ENCODE measurements around the gene MAPK13.

DNA sequence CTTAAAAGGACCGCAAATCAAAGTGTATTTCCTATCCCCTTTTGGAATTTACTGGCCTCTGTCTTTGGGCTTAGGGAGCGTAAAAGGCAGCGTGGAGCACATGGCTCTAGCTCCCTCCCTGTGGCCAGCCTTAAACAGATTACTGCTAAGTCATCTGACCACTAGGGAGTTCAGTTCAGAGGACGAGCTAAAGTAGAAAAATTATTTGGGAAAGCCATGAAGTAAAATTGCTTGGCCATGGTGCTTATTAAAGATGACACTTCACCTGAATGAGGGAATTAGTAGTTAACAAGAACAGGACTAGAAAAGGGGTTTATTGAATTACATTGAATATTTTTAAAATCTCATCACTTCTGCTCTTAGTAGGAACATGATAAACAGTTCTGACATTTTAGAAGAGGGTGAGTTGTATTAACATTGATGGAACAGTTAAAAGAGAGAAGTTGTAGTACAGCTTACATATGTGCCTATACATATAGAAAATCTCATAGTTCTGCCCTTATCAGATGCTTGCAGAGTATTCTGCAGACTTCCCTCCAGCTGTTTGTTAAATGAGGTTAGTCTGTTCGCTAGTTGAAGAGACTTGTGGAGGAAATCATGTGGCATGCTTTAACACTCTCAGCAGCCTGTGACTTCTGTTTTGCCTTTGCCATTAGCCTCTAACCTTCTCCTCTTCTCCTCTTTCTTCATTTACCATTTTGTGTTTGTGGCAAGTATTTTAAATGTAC is 31.2 kb upstream of the MAPK13 start:
- TF ChIP-seq CTCF (conservative IDR thresholded peaks at IDR 0.05) (no peak), EZH2 (IDR thresholded peaks at IDR 0.05; ENCODE audit: low read depth) (no peak)

Measured in PC-9 (cell line).